BLaER1 treated with 17β-estradiol and CSF1 and Interleukin-3, amounts not matched to agents 10 nM and 100 nM (cell line): ENCODE data around the gene TAS2R10.

ENCODE experiments used
- H3K27ac ChIP-seq, 11 experiments: shearing (Covaris generic); formaldehyde crosslinking; 2 replicates each; pipeline ENCODE4 v1.8.1; 2022
- H3K27me3 ChIP-seq, 11 experiments: shearing (Covaris generic); formaldehyde crosslinking; 2 replicates each; pipeline ENCODE4 v1.8.1; 2022
- H3K36me3 ChIP-seq, 11 experiments: shearing (Covaris generic); formaldehyde crosslinking; 2 replicates each; pipeline ENCODE4 v1.8.1; 2022
- H3K4me1 ChIP-seq, 10 experiments: shearing (Covaris generic); formaldehyde crosslinking; 2 replicates each; pipeline ENCODE4 v1.8.1; 2022
- H3K4me2 ChIP-seq, 11 experiments: shearing (Covaris generic); formaldehyde crosslinking; 2 replicates each; pipeline ENCODE4 v1.8.1; 2022
- H3K4me3 ChIP-seq, 10 experiments: shearing (Covaris generic); formaldehyde crosslinking; 2 replicates each; pipeline ENCODE4 v1.8.1; 2022
- H3K9ac ChIP-seq, 11 experiments: shearing (Covaris generic); formaldehyde crosslinking; 2 replicates each; pipeline ENCODE4 v1.8.1; 2022
- H3K9me3 ChIP-seq, 11 experiments: shearing (Covaris generic); formaldehyde crosslinking; replicated peaks in 1 of 11; 2 replicates each; pipeline ENCODE4 v1.8.1; 2022
- H4K20me1 ChIP-seq, 11 experiments: shearing (Covaris generic); formaldehyde crosslinking; 2 replicates each; pipeline ENCODE4 v1.8.1; 2022
- Cebpa-rat ChIP-seq, 11 experiments: shearing (Covaris generic); IDR thresholded peaks; 2 replicates each; pipeline ENCODE4 v1.8.1; 2022

TAS2R10 gene

GRCh38 chr12:10826258-10826657 lies at the start of gene TAS2R10:
TAS2R10 (minus strand) TSS chr12:10826358; CDS start chr12:10826269, 89 bp downstream.
- no peak within 1 kb of the TSS for H3K4me2 ChIP-seq
- H3K27me3 ChIP-seq, result no peaks in the 10 kb centered on the region
- H4K20me1 ChIP-seq, result no peaks in the 10 kb centered on the region
- H3K9me3 ChIP-seq, result no peaks in the 10 kb centered on the region
- H3K9ac ChIP-seq, result no peak within 1 kb of the TSS
- H3K4me1 ChIP-seq, result no peaks in the 10 kb centered on the region
- no peak within 1 kb of the TSS for H3K4me3 ChIP-seq
- no peaks in the 10 kb centered on the region for H3K36me3 ChIP-seq
- no peak within 1 kb of the TSS for H3K27ac ChIP-seq
- no peak for TF ChIP-seq Cebpa-rat (IDR thresholded peaks at IDR 0.05)

- no peak overlapping the region for H3K4me2 ChIP-seq
- TF ChIP-seq Cebpa-rat (IDR thresholded peaks at IDR 0.05), result no peak
- H3K36me3 ChIP-seq, result peaks cover 9 to 27% (median 13%) of the 10 kb centered on the region in 11 experiments; a peak in 21 of 22 replicates
- peaks cover 0 to 8% (median 0%) of the 10 kb centered on the region in 10 experiments; a peak in 2 of 20 replicates for H3K4me1 ChIP-seq
- peaks cover 0 to 9% (median 0%) of the 10 kb centered on the region in 11 experiments; a peak in 2 of 22 replicates for H3K9me3 ChIP-seq
- no peaks in the 10 kb centered on the region for H3K27me3 ChIP-seq
- H4K20me1 ChIP-seq, result no peaks in the 10 kb centered on the region
- no peak overlapping the region for H3K9ac ChIP-seq
- H3K4me3 ChIP-seq, result no peak overlapping the region
- H3K27ac ChIP-seq, result no peak overlapping the region
These were observed 47.2 kb upstream of the TAS2R10 start for GRCh38 chr12:10873378-10873777.

- H3K4me3 ChIP-seq, result no peak overlapping the region
- no peak overlapping the region for H3K4me2 ChIP-seq
- H4K20me1 ChIP-seq, result no peaks in the 10 kb centered on the region
- TF ChIP-seq Cebpa-rat (IDR thresholded peaks at IDR 0.05), result no peak
- no peak overlapping the region for H3K9ac ChIP-seq
- peaks cover 0 to 6% (median 0%) of the 10 kb centered on the region in 11 experiments; a peak in 4 of 22 replicates for H3K9me3 ChIP-seq
- H3K4me1 ChIP-seq, result peaks cover 0 to 5% (median 0%) of the 10 kb centered on the region in 10 experiments; a peak in 2 of 20 replicates
- H3K27ac ChIP-seq, result no peak overlapping the region
- no peaks in the 10 kb centered on the region for H3K27me3 ChIP-seq
- H3K36me3 ChIP-seq, result peaks cover 0 to 16% (median 0%) of the 10 kb centered on the region in 11 experiments; a peak in 3 of 22 replicates
These were observed 41.2 kb upstream of the TAS2R10 start for GRCh38 chr12:10867381-10867780.

- Histone ChIP-seq H4K20me1 (no peaks in the 10 kb centered on the region), H3K27me3 (no peaks in the 10 kb centered on the region), H3K4me1 (no peaks in the 10 kb centered on the region), H3K36me3 (peaks cover 2 to 27% (median 8%) of the 10 kb centered on the region in 11 experiments; a peak in 19 of 22 replicates), H3K9ac (no peak overlapping the region), H3K4me3 (no peak overlapping the region), H3K4me2 (no peak overlapping the region), H3K9me3 (peaks cover 2 to 25% (median 11%) of the 10 kb centered on the region in 11 experiments; a peak in 21 of 22 replicates), H3K27ac (no peak overlapping the region)
- TF ChIP-seq Cebpa-rat (IDR thresholded peaks at IDR 0.05), result no peak
These were observed 37.5 kb upstream of the TAS2R10 start for GRCh38 chr12:10863512-10864218.

GRCh38 chr12:10861366-10861765 lies 35.2 kb upstream of the TAS2R10 start:
- TF ChIP-seq Cebpa-rat (IDR thresholded peaks at IDR 0.05), result no peak
- Histone ChIP-seq H3K9ac (no peak overlapping the region), H3K27me3 (no peaks in the 10 kb centered on the region), H3K4me3 (no peak overlapping the region), H3K4me2 (no peak overlapping the region), H3K9me3 (peaks cover 25 to 48% (median 34%) of the 10 kb centered on the region in 11 experiments), H4K20me1 (no peaks in the 10 kb centered on the region), H3K27ac (no peak overlapping the region), H3K36me3 (peaks cover 16 to 34% (median 24%) of the 10 kb centered on the region in 11 experiments), H3K4me1 (no peaks in the 10 kb centered on the region)

- H3K9ac ChIP-seq, result no peak overlapping the region
- no peak for TF ChIP-seq Cebpa-rat (IDR thresholded peaks at IDR 0.05)
These were observed 29.6 kb upstream of the TAS2R10 start for GRCh38 chr12:10855807-10856206.

GRCh38 chr12:10853776-10854175 lies 27.6 kb upstream of the TAS2R10 start:
- Histone ChIP-seq H3K9me3 (peaks cover 34 to 44% (median 40%) of the 10 kb centered on the region in 11 experiments), H3K27me3 (no peaks in the 10 kb centered on the region), H3K36me3 (peaks cover 25 to 47% (median 32%) of the 10 kb centered on the region in 11 experiments), H3K4me3 (no peak overlapping the region), H4K20me1 (no peaks in the 10 kb centered on the region), H3K4me2 (no peak overlapping the region), H3K9ac (no peak overlapping the region), H3K27ac (no peak overlapping the region), H3K4me1 (peaks cover 0 to 11% (median 7%) of the 10 kb centered on the region in 10 experiments; a peak in 9 of 20 replicates)
- no peak for TF ChIP-seq Cebpa-rat (IDR thresholded peaks at IDR 0.05)

More at GRCh38 chr12:10855807-10856206, 29.6 kb upstream of the TAS2R10 start:
- Histone ChIP-seq H3K4me3 (no peak overlapping the region), H4K20me1 (no peaks in the 10 kb centered on the region), H3K36me3 (peaks cover 29 to 49% (median 37%) of the 10 kb centered on the region in 11 experiments), H3K4me1 (no peaks in the 10 kb centered on the region), H3K27me3 (no peaks in the 10 kb centered on the region), H3K9me3 (peaks cover 40 to 48% (median 45%) of the 10 kb centered on the region in 11 experiments), H3K4me2 (no peak overlapping the region), H3K27ac (no peak overlapping the region)

GRCh38 chr12:10851243-10851858 lies 25.2 kb upstream of the TAS2R10 start:
- H3K4me2 ChIP-seq, result no peak overlapping the region
- peaks cover 0 to 11% (median 7%) of the 10 kb centered on the region in 10 experiments; a peak in 9 of 20 replicates for H3K4me1 ChIP-seq
- H4K20me1 ChIP-seq, result no peaks in the 10 kb centered on the region
- H3K9ac ChIP-seq, result no peak overlapping the region
- peaks cover 10 to 43% (median 15%) of the 10 kb centered on the region in 11 experiments; a peak in 21 of 22 replicates for H3K36me3 ChIP-seq
- no peaks in the 10 kb centered on the region for H3K27me3 ChIP-seq
- H3K27ac ChIP-seq, result no peak overlapping the region
- H3K4me3 ChIP-seq, result no peak overlapping the region
- no peak for TF ChIP-seq Cebpa-rat (IDR thresholded peaks at IDR 0.05)
- H3K9me3 ChIP-seq, result peaks cover 10 to 19% (median 16%) of the 10 kb centered on the region in 11 experiments

GRCh38 chr12:10849425-10849878 lies 23.3 kb upstream of the TAS2R10 start, which contains the start of gene PRR4:
PRR4 (minus strand) TSS chr12:10849475; CDS start chr12:10849437, 38 bp downstream.
- H4K20me1 ChIP-seq, result no peaks in the 10 kb centered on the region
- H3K4me2 ChIP-seq, result peak within 1 kb of the TSS in 6 of 11 experiments; percentile 4 to 33 (median 19); a peak in 6 of 22 replicates
- H3K27ac ChIP-seq, result no peak within 1 kb of the TSS
- peaks cover 0 to 11% (median 7%) of the 10 kb centered on the region in 10 experiments; a peak in 9 of 20 replicates for H3K4me1 ChIP-seq
- 0 out of 22 replicates have a peak, but pooled peaks cover 0 to under 1% (median 0%) of the 10 kb centered on the region in 11 experiments for H3K9me3 ChIP-seq
- no peak for TF ChIP-seq Cebpa-rat (IDR thresholded peaks at IDR 0.05)
- H3K27me3 ChIP-seq, result no peaks in the 10 kb centered on the region
- no peak within 1 kb of the TSS for H3K9ac ChIP-seq
- peaks cover 0 to 35% (median 2%) of the 10 kb centered on the region in 11 experiments; a peak in 8 of 22 replicates for H3K36me3 ChIP-seq
- H3K4me3 ChIP-seq, result no peak within 1 kb of the TSS
